Mucosa of descending colon (tissue), 3 donors: ENCODE measurements around the gene EHD3. TPM values are rescaled to one million over a fixed set of nuclear protein-coding genes. Genes with fewer than 3 reads are reported as not detected.

Source experiments
- ATAC-seq: fragments of 200-7000 bp; cut with Tn5 transposase; one replicate; pipeline ENCODE4 v1.9.1; 2020; ENCODE audit warnings: mild to moderate bottlenecking, moderate library complexity
- DNase-seq, 3 donors: peaks; one replicate each; pipeline ENCODE4 v3.0.0-alpha.2; 2020
- H3K36me3 ChIP-seq: fragments of 200-600 bp; one replicate; pipeline ENCODE4 v1.8.0; 2021; ENCODE audit warnings: low read depth, mild to moderate bottlenecking
- H3K4me1 ChIP-seq: fragments of 200-600 bp; one replicate; pipeline ENCODE4 v1.8.0; 2021; ENCODE audit warnings: low read depth, mild to moderate bottlenecking
- H3K4me3 ChIP-seq: fragments of 200-600 bp; one replicate; pipeline ENCODE4 v1.8.0; 2021; ENCODE audit warnings: mild to moderate bottlenecking
- H3K9me3 ChIP-seq: fragments of 200-600 bp; one replicate; pipeline ENCODE4 v1.8.0; 2021; ENCODE audit warnings: mild to moderate bottlenecking
- CTCF ChIP-seq: fragments of 200-600 bp; IDR thresholded peaks from one replicate; pipeline ENCODE4 v1.8.0; 2022; ENCODE audit warnings: antibody characterized with exemption, mild to moderate bottlenecking
- intact Hi-C, 2 donors: fragments of 100-400 bp; cut with DNase I in 1 of 2; cut with micrococcal nuclease in 1 of 2; formaldehyde crosslinking; loops; one replicate each; pipeline versions ENCODE4 v1.11.0 to v1.11.1; 2022; cut with DNase I, micrococcal nuclease
- total RNA-seq, 3 donors: library from RNA; stranded (reverse); fragmentation: NEBNext Ultra II Directional in 2 of 3; extraction: Animal tissue kit (Norgen Biotek cat#: 25700) in 2 of 3; gene quantifications; one replicate each; pipeline versions ENCODE4 v1.2.1 to v1.2.4, GENCODE V29; 2021 to 2023
- donor health status: DM: no; HTN: no; CAD: no; lungs with moderate emphysema.
- donor health status: DM: no; HTN: no; CAD: no.
- donor health status: DM: no; HTN: yes; CAD: no.

The EHD3 gene
- total RNA-seq, 3 donors from 2014 or later = 0.87 to 4.4 (median 1.9) TPM

GRCh38 chr2:31204783-31205182, 29.2 kb upstream of the EHD3 start:
- H3K36me3 ChIP-seq = no peaks in the 10 kb centered on the region
- intact Hi-C loops = no loop called here
- DNase-seq = no peak
- no peak overlapping the region for H3K4me3 ChIP-seq
- no peaks in the 10 kb centered on the region for H3K4me1 ChIP-seq
- H3K9me3 ChIP-seq = no peaks in the 10 kb centered on the region
- no peak for ATAC-seq
- TF ChIP-seq CTCF = no peak

GRCh38 chr2:31205186-31205585, 28.8 kb upstream of the EHD3 start:
- Histone ChIP-seq H3K36me3 (no peaks in the 10 kb centered on the region), H3K4me1 (no peaks in the 10 kb centered on the region), H3K9me3 (no peaks in the 10 kb centered on the region), H3K4me3 (no peak overlapping the region)
- no peak for DNase-seq
- TF ChIP-seq CTCF = no peak
- ATAC-seq = no peak
- intact Hi-C loops = no loop called here

- no peaks in the 10 kb centered on the region for H3K4me1 ChIP-seq
- no peak for DNase-seq
- intact Hi-C loops = no loop called here
- no peaks in the 10 kb centered on the region for H3K9me3 ChIP-seq
- H3K36me3 ChIP-seq = no peaks in the 10 kb centered on the region
- H3K4me3 ChIP-seq = no peak overlapping the region
- TF ChIP-seq CTCF = no peak
- no peak for ATAC-seq
These were observed 28.3 kb upstream of the EHD3 start for GRCh38 chr2:31205613-31206012.

GRCh38 chr2:31207790-31208189, 26.2 kb upstream of the EHD3 start:
- Histone ChIP-seq H3K9me3 (no peaks in the 10 kb centered on the region), H3K36me3 (no peaks in the 10 kb centered on the region), H3K4me3 (no peak overlapping the region), H3K4me1 (no peaks in the 10 kb centered on the region)
- intact Hi-C loops = no loop called here
- ATAC-seq (no peak), DNase-seq (no peak)
- no peak for TF ChIP-seq CTCF

- DNase-seq (no peak), ATAC-seq (no peak)
- Histone ChIP-seq H3K4me3 (no peak overlapping the region), H3K36me3 (no peaks in the 10 kb centered on the region), H3K4me1 (no peaks in the 10 kb centered on the region), H3K9me3 (no peaks in the 10 kb centered on the region)
- intact Hi-C loops = no loop called here
- no peak for TF ChIP-seq CTCF
These were observed 25.7 kb upstream of the EHD3 start for GRCh38 chr2:31208240-31208639.
